GM21619 (cell line): ENCODE results near the gene WWOX.
"Not testable (repeated sequence)": the region's sequence is repeated elsewhere in the genome, so short reads cannot be mapped to it uniquely, and the experiment has no call there.

ENCODE experiments used
- ATAC-seq: cut with Tn5 transposase; IDR thresholded peaks from one replicate; pipeline ENCODE4 v1.9.1; 2021; ENCODE audit not compliant: unreplicated experiment

Gene WWOX

DNA sequence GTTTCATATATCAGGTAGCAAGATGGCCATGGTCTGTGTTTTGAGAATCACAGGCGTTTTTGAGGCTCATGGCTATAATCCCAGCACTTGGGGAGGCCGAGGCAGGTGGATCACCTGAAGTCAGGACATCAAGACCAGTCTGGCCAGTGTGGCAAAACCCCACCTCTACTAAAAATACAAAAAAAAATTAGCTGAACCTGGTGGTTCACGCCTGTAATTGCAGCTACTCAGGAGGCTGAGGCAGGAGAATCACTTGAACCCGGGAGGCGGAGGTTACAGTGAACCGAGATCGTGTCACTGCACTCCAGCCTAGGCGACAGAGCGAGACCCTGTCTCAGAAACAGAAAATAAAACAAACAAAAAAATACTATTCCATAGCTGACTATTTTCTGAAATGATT, 415.4 kb downstream of the WWOX start:
- ATAC-seq: not testable (repeated sequence)

DNA sequence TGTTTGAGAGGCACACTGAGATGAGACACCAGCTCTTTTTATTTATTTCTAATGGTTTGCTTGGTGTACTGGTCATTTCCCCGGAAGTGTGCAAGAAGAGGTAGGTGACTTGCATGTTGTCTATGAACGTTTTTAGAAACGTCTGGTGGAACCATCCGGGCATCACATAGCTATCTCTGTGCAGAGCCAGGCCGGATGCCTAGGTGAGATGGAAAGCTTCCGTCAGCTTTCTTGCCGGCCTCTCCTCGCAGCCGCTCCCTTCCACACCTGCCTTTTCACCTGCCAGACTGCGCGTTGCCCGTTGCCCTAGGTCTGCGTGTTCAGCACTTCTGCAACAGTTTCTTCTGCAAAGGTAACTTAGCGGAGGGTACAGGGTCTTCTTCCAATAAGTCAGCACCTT, 416.0 kb downstream of the WWOX start:
- ATAC-seq: no peak

DNA sequence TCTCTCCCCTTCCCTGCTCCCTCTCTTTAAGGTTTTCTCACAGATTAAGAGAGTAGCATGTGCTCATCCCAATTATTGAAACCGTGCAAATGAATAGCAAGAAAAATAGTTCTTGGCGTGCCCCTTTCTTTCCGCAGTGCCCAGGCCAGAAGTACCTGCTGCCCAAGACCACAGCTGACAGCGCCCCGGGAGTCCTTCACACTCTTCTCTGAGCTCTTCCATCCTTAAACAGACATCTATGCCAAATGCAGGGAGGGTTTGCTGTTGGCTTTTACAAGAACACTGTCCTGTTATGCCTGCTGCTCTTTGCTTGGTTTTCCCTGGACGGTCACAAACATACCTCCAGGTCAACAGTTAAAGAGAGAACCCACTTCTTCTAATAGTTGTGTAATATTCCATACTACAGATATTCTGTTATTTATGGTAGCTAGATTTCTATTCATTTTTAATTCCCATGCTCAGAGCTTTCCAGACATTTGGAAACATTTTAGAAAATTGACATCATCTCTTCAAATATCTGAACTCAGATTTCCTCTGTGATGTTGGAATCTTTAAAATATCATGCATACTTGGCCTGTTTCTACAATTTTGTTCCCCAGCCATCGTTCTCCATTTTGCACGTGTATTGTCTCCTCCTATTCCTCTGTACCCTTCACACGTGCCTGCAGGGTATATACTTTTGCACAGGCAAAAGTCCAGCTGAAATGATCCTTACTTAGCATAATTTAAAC, 416.7 kb downstream of the WWOX start:
- ATAC-seq: no peak

DNA sequence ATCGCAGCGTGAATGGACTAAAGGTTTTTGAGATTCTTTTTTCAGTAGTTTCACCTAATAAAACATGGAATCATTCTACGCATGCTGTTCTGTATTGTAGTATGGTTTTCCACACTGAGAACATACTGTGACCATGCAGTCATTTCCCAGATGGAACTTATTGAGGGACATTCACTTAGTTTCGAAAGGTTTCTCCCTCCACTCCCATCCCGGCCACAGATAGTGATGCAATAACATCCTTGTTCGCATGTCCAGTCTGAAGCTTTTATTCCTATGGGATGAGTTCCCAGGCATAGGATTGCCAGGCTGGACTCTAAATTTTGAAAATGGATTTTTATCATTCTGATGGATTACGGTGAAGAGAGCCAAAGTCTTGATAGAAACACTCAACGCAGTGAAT, 420.4 kb downstream of the WWOX start:
- ATAC-seq: no peak

DNA sequence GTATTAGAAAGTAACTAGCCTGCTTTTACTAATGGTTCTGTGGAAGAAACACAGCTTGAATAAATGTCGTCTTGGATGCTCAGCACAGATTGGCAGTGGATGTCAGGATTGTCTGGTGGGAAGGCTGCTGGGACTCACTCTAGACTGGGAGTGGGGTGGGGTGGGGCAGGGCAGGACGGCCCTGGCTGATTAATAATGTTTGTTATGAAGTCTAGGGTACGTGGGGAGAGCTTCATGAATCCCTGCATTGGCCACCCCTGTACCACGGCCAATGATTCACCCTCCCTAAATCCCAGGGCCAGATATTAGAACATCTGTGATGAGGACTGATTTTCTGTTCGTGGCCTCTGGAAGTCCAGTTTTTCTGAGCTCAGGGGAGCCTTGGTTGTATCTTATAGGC, 421.0 kb downstream of the WWOX start:
- no peak for ATAC-seq

DNA sequence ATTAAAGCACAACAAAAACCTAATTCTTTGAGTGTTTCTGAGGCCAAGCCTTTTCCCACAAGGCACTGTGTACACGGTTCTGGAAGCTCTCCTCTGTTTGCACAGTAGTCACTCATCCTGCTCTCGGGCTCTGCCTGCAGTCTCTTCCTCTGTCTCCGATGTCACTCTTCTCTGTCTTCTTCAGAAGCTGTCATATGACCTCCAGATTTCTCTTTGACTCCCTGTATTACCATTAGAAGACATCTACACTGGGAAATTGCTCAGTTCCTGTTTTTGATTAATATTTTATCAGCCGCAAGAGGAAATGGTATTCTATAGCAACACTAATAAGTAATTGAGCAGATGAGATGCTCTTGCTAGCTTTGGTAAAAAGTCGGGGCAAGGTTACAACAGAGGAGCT, 422.9 kb downstream of the WWOX start:
- ATAC-seq: peak; percentile 71

DNA sequence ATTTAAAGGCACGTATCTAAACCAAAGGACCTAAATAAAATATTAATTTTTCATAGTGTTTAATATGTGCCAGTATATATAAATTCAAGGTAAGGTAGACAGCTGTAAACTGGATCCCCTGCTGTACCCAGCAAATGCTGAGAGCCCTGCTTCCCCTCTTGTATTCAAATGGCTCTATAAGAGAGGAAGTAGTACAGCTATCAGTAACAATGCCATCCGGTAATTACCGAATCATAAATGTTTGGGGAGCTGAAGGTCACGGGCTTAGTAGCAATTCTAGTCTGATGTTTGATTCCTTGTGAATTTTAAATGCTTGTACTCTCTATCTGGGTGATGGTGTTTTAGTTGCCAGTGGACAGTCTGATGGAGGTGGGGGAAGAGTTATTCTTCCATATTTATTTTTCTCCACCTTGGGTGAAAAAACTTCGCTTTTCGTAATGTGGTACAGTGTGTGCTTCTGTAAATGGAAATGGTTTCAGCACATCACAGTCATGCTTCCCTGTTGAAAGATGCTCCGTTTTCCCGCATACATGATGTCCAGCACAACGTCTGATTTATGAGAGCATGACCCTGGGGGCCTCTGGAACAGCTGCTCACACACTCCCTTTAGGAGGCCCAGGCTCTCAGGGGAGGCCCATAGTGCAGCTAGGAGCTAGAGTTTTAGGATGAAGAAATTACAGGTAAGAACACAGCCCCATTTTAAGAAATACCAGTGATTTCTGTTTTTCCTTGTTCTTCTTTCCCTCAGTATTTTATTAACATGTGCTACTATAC, 423.9 kb downstream of the WWOX start:
- no peak for ATAC-seq

DNA sequence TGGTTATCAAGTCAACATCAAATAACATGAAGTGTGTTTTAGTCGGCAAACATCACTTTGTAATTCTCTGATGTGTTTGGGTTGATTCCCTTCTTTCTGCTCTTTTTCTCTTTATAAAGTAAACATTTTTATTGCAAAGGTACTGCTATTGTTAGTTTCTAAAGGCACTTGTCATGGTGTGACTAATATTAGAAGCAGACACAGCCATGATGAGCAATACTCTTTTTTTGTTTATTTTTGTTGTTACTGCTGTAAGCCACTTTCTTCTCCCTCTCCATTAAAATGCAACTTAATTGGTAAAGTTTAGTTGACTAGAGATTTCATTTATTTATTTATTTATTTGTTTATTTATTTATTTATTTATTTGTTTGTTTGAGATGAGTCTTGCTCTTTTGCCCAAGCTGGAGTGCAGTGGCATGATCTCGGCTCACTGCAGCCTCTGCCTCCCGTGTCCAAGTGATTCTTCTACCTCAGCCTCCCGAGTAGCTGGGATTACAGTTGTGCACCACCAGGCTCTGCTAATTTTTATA, 424.7 kb downstream of the WWOX start:
- ATAC-seq: no peak

DNA sequence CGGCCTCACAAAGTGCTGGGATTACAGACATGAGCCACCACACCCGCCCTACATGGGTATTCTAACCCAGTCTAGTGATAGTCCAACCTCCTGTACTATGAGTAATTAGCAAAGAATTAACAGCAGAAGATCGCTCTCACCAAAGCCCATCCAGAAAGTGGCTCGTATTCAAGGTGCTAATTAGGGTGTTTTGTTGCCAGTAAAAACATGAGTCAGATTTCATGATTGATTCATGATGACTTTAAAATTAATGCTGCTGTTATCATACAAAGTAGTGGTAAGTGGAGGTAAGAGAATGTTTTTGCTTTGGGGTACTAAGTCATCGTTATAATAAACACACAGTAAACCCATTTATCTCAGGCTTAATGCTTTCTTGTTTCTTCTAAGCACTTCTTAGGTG, 428.8 kb downstream of the WWOX start:
- ATAC-seq: no peak

DNA sequence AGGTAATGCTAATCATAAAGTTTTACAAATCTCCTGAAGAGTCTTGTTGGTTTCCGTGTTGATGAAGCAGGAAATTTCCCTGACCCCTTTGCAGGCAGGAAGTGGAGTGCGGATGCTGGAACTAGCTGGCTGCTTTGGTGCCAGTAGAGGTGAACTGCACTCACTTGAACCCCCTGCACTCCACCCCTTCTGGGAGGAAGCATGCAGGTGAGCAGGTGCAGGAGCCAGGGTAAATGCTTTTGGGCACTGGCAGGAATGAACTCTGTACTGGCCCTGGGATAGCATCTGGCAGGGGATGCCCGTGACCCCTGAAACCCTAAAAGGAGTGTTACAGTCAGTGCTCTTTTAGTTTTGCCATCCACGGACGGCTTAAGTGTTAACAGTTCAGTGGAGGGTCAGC, 430.4 kb downstream of the WWOX start:
- no peak for ATAC-seq

DNA sequence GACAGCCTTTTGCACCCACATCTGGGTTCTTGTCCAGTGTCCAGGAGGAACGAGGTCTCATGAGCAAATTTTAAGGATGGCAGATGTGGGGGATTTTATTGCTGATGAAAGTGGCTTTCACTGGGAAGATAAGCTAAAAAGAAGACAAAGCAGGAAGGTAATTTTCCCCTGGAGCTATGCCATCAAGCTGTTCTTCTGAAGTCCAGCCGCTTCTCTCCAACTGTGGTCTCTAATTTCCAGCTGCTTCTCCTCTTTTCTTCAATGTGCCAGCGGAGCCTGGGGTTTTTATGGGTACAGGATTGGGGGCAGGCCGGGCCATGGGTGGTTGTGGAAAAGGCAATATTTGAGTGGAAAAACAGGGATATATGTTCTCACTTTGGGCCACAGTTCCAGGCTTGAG, 430.8 kb downstream of the WWOX start:
- no peak for ATAC-seq

DNA sequence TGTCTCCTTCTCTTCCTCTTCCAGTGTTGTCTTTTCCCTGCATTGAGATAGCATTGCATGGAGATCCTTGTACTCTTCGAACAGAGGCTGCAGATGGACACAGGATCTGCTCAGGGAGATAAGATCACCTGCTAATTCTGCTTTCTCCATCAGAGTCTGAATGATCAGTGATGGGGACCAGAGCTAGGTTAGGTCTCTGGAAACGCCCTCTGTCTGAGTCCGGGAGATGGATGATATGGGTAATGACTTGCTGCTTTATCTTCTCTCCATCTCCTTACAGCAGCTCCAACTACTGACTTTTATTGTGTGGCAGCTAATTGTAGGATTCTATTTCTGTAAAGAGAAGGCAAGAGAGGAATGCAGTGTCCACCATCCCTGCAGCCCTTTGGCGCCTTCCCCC, 435.6 kb downstream of the WWOX start:
- no peak for ATAC-seq

DNA sequence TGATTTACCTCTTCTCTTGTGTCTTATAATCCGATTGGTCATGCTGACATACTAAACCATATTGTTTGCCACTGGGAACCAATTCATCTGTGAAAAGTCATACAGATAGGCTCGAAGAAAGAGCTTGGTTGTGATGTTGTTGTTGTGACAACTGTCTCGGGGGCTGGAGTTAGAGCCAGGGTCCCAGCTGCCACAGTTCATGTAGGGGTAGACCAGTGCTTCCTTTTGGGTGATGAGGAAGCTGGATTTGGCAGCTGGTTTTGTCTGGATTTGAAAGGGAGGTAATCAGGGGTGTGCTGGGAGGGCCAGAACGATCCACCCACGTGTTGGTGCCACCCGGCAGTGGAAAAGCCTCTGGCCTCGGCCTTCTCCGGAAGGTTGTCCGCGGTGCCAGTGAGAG, 438.1 kb downstream of the WWOX start:
- ATAC-seq: no peak

DNA sequence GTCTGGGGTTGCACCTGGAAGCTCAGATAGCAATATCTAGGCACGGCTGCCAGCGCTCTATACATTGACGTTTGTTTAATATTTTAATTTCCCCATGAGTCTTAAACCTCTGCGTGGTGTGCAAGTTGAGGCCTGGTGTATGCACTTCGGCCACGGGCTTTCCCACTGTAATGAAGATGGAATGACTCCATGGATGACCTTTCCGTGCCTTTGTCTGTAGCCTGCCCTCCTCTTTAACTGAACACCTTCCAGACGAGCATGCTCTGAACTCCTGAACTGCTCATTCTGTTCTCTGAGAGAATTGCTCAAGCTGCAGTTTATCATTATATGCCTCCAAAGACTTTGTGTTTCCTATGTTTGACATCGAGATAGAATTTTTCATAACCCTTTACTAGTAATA, 438.8 kb downstream of the WWOX start:
- ATAC-seq: no peak

DNA sequence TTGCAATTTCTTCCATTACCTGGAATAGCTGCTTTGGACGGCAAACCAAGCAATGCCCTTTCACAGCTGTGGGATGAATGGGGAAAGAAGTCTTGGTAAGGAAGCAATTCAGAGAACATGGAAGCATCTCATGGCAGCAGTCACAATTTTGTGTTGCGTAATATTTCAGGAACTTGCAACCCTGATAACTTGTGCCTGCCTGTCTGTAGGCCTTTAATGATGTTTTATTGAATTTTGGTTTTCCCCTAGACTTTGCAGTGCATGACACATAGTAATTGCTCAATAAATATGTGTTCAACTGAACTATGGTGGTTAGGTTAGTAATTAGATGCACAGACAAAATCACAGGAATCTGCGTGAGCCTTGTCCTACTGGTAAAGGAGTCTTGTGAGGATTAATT, 439.5 kb downstream of the WWOX start:
- ATAC-seq: no peak

DNA sequence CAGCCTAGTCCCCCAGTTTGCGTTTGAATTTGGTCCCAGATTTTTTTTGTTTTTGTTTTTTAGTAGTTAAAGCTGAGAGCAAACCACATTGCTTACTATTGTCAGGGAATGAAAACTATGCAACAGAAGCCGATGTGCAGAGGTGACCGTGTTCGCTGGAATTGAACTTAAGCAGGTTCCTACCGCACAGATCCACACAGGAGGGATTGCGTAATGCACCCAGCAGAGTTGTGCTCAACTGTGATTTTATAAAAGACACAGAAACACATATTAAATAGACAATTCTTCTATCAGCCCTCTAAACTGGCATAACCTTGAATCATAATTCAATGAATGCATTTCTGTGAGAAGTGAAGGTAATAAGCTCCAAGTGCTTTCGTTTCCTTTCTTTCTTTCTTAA, 443.0 kb downstream of the WWOX start:
- ATAC-seq: no peak

DNA sequence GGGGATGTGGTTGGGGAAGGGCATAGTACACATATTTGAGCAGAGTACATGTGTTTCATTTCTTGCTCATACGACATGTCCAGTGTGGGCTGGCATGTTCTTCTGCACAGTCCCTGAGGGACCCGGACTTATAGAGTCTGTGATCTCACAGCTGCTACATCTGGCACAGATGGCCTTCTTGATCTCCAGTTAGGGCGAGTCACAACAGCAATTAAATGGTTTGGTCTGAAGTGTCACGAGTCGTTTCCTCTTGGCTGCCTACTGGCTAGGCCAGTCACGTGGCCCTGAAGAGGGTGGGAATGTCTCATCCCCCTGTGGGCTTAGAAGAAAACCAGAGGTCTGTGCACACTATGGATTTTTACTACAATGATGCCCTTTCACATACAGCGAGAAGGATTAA, 443.6 kb downstream of the WWOX start:
- no peak for ATAC-seq

DNA sequence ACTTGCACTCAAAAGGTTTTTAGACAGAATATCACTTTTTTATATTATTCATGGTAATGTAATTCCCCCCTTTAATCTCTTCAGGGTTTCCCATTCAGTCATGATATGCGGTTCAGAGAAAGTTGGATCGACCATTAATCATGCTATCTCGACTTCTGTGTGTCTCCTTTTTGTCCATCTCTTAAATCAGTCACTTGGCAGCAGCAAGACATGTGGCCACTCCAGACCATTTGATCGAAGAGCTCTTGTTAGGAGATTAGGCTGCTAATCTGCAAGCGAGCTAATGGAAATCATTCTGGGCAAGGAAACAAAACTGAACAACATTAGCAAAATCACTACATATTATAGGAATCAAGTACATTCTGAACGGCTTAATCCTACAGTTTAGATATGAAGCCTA, 449.9 kb downstream of the WWOX start:
- no peak for ATAC-seq

DNA sequence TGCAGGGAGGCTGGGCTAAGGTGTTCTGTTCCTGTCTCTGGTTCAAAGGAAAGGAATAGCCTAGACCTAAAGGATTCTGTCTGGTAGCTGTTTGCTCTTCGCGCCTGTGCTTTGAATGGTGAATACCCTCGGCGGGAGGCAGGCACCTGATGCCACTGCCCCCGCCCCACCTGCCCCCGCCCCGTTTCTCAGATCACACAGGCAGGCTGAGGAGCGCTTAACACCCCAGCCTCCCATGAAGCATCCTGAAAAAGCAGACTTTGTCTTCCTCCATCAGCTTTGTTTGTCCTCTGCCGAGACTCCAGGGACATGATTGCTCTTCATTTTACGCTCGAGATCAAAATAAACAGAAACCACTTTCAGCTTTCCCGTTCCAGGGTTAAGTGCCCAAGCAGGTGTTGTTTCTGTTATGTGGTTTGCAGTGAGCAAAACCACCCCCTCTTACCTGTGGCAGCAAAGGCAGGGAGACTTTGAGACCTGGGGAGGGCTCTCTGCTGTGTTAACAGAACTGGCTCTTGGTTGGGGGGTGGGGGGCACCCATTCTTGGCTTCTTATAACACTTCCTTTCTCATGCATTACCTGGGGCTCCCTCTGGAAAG, 452.1 kb downstream of the WWOX start:
- no peak for ATAC-seq

DNA sequence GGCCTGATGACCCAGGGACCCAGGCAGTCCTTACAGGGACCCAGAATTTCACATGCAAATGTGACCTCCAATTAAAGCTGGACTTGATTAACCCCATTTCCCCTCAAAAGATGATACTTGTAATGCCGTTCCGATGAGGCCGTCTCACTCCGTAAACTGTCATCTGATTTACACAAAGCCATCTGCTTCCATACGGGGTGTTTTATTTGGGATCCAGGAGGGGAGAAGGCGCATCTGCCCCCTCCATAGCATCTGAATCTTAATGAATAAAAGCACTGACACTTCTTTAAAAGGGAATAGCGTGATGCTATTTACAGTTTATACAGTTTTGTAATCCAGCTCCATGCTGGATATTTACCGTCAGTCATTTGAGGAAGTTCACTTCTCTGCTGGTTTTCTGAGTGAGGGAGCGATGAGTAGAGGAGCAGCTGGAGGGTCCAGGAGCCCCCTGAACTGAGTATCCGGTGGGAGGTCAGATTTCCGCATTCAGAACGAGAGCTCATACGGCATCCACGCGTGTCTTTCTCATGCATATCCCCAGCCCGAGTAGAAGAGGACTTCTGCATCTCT, 452.7 kb downstream of the WWOX start:
- no peak for ATAC-seq

DNA sequence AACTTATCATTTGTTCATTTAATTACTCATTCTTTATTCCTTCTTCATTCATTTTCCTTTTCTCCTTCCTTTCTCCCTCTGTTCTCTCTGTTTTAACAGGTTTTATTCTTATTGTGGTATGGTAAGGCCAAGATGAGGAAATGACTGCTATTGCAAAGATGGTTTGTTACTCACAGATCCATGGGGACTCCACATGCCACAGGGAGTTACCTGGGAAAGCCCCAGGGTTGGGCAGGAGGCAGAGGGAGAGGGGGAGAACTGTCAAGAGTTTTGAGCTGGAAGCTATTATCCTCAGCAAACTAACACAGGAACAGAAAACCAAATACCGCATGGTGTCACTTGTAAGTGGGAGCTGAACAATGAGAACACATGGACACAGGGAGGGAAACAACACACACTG, 453.3 kb downstream of the WWOX start:
- no peak for ATAC-seq
